Gastrocnemius medialis (tissue), 4 donors: ENCODE results near the gene ZNF892. TPM values are rescaled to one million over a fixed set of nuclear protein-coding genes. Genes with fewer than 3 reads are reported as not detected.
A peak's percentile ranks its signal among the peaks of the same experiment; 100 is the strongest.

ENCODE experiments used
- ATAC-seq, 2 donors: fragments of 150-250 bp; one replicate each; pipeline ENCODE4 v1.9.1; 2016
- DNase-seq, 2 donors: peaks; one replicate each; pipeline ENCODE4 v3.0.0-alpha.2; 2019
- H3K27ac ChIP-seq, 4 donors: fragments of 200-600 bp; sonication (generic); 1 replicate in 1 of 4; 2 replicates in 3 of 4; pipeline ENCODE4 v1.5.1; 2016 to 2018; ENCODE audit warnings: mild to moderate bottlenecking in 2 of 4, moderate library complexity in 1 of 4
- H3K27me3 ChIP-seq, 3 donors: fragments of 200-600 bp; sonication (generic) in 2 of 3; 1 replicate in 1 of 3; 2 replicates in 2 of 3; pipeline versions ENCODE4 v1.5.1 to v1.6.0; 2016 to 2019; ENCODE audit warnings: mild to moderate bottlenecking in 1 of 3, moderate library complexity in 1 of 3
- H3K36me3 ChIP-seq, 2 donors: fragments of 200-600 bp; sonication (generic) in 1 of 2; one replicate each; pipeline ENCODE4 v1.5.1; 2017 to 2018
- H3K4me1 ChIP-seq, 2 donors: fragments of 200-600 bp; sonication (generic) in 1 of 2; one replicate each; pipeline ENCODE4 v1.5.1; 2016 to 2017; ENCODE audit warnings: mild to moderate bottlenecking in 2 of 2
- H3K4me3 ChIP-seq, 4 donors: fragments of 200-600 bp; sonication (generic) in 3 of 4; 1 replicate in 1 of 4; 2 replicates in 3 of 4; pipeline ENCODE4 v1.5.1; 2016 to 2019; ENCODE audit warnings: mild to moderate bottlenecking in 2 of 4
- H3K9me3 ChIP-seq, 3 donors: fragments of 200-600 bp; sonication (generic) in 2 of 3; 1 replicate in 1 of 3; 2 replicates in 2 of 3; pipeline ENCODE4 v1.5.1; 2016 to 2019
- CTCF ChIP-seq, 5 experiments: fragments of 450-650 bp in 3 of 5; fragments of 200-600 bp in 2 of 5; sonication (generic) in 2 of 5; IDR thresholded peaks in 4 of 5; conservative IDR thresholded peaks in 1 of 5; 1 replicate in 4 of 5; 2 replicates in 1 of 5; pipeline ENCODE4 v1.5.1; 2016 to 2019; ENCODE audit warnings: antibody characterized with exemption in 5 of 5, mild to moderate bottlenecking in 3 of 5, moderate library complexity in 3 of 5
- POLR2A ChIP-seq, 2 donors: fragments of 450-650 bp; IDR thresholded peaks; one replicate each; pipeline ENCODE4 v1.6.1; 2017; ENCODE audit warnings: antibody characterized with exemption in 2 of 2, mild to moderate bottlenecking in 2 of 2, moderate library complexity in 2 of 2
- in situ Hi-C, 4 donors: fragments of 200-750 bp; cut with MboI; loops; one replicate each; pipeline versions ENCODE4 v1.15.0 to v1.8.0; 2017; ENCODE audit warnings: low sequenced_read_pairs in 4 of 4
- intact Hi-C: fragments of 100-400 bp; cut with DNase I; formaldehyde crosslinking; loops from one replicate; pipeline ENCODE4 v1.15.1; 2023; ENCODE audit warnings: low total_unique reads
- total RNA-seq, 4 donors: library from RNA; depleted of rRNA; stranded (reverse); fragments of >200 nt; gene quantifications; one replicate each; pipeline versions ENCODE4 v1.1.0 to v1.2.3, GENCODE V29; 2016

The ZNF892 gene
- total RNA-seq, 4 donors from 2014 or later = 1.5 to 4.5 (median 2.1) TPM

- ATAC-seq (no peak), DNase-seq (no peak)
- peaks cover 0 to 15% (median 0%) of the 10 kb centered on the region in 3 donors for H3K9me3 ChIP-seq
- in situ Hi-C loops = no loop called here
- H3K36me3 ChIP-seq = peaks cover 0 to 3% of the 10 kb centered on the region in 2 donors
- intact Hi-C loops = loop anchor here (2.0 kb wide), 1 partner anchor 83 kb away; no protein-coding TSS in a partner anchor
- no peaks in the 10 kb centered on the region for H3K27me3 ChIP-seq
- H3K4me3 ChIP-seq = no peak overlapping the region
- H3K27ac ChIP-seq = no peak overlapping the region
- no peak for TF ChIP-seq POLR2A (IDR thresholded peaks at IDR 0.05)
- peak in 1 of 5 experiments; percentile 16 for TF ChIP-seq CTCF (IDR thresholded peaks at IDR 0.05 in 4 of 5, conservative IDR thresholded peaks at IDR 0.05 in 1 of 5)
- H3K4me1 ChIP-seq = no peaks in the 10 kb centered on the region
Measured at GRCh38 chr2:95231723-95232122, 24.4 kb downstream of the ZNF892 start.

DNA sequence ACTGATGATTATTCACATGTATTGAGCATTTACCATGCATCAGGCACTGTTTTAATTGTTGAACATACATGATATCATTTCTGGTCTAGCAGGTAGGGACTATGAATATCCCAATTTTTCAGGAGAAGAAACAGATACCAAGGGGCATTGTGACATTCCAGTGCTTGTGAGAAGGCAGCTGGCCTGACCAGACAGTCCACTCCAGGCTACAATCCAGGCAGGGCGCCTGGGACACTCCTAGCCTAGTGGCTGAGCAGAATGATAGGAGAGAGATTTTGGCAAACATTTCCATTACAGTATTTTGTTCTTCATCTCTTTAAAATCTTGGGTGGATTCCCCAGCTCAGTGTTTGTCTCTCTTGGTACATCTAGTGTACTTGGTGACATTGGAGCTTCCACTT lies 24.9 kb downstream of the ZNF892 start:
- no peak for DNase-seq
- intact Hi-C loops = loop anchor here (2.0 kb wide), 1 partner anchor 83 kb away; no protein-coding TSS in a partner anchor
- Histone ChIP-seq H3K9me3 (peaks cover 0 to 15% (median 0%) of the 10 kb centered on the region in 3 donors), H3K4me1 (no peaks in the 10 kb centered on the region), H3K27me3 (no peaks in the 10 kb centered on the region), H3K36me3 (peaks cover 0 to 3% of the 10 kb centered on the region in 2 donors), H3K27ac (no peak overlapping the region), H3K4me3 (no peak overlapping the region)
- no peak for TF ChIP-seq POLR2A (IDR thresholded peaks at IDR 0.05)
- in situ Hi-C loops = no loop called here
- no peak for ATAC-seq

GRCh38 chr2:95234286-95234785 lies 27.0 kb downstream of the ZNF892 start:
- H3K27ac ChIP-seq = no peak overlapping the region
- peaks cover 0 to 12% (median 7%) of the 10 kb centered on the region in 3 donors for H3K9me3 ChIP-seq
- H3K27me3 ChIP-seq = no peaks in the 10 kb centered on the region
- intact Hi-C loops = no loop called here
- in situ Hi-C loops = no loop called here
- DNase-seq (no peak), ATAC-seq (no peak)
- TF ChIP-seq POLR2A (IDR thresholded peaks at IDR 0.05) = no peak
- TF ChIP-seq CTCF (IDR thresholded peaks at IDR 0.05 in 4 of 5, conservative IDR thresholded peaks at IDR 0.05 in 1 of 5) = no peak
- no peak overlapping the region for H3K4me3 ChIP-seq
- peaks cover 0 to 3% of the 10 kb centered on the region in 2 donors for H3K36me3 ChIP-seq
- H3K4me1 ChIP-seq = no peaks in the 10 kb centered on the region

GRCh38 chr2:95234816-95235215 lies 27.5 kb downstream of the ZNF892 start:
- TF ChIP-seq CTCF (IDR thresholded peaks at IDR 0.05 in 4 of 5, conservative IDR thresholded peaks at IDR 0.05 in 1 of 5) (no peak), POLR2A (IDR thresholded peaks at IDR 0.05) (no peak)
- Histone ChIP-seq H3K27ac (no peak overlapping the region), H3K4me1 (no peaks in the 10 kb centered on the region), H3K9me3 (peaks cover 0 to 12% (median 7%) of the 10 kb centered on the region in 3 donors), H3K27me3 (no peaks in the 10 kb centered on the region), H3K4me3 (no peak overlapping the region), H3K36me3 (no peaks in the 10 kb centered on the region)
- intact Hi-C loops = no loop called here
- no peak for ATAC-seq
- in situ Hi-C loops = no loop called here
- no peak for DNase-seq

DNA sequence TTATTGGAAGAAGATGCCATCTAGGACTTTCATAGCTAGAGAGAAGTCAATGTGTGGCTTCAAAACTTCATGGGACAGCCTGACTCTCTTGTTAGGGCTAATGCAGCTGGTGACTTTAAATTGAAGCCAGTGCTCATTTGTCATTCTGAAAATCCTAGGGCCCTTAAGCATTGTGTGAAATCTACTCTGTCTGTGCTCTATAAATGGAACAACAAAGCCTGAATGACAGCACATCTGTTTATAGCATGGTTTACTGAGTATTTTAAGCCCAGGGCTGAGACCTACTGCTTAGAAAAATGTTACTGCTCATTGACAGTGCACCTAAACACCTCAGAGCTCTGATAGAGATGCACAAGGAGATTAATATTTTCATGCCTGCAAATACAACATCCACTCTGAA lies 30.8 kb downstream of the ZNF892 start:
- Histone ChIP-seq H3K9me3 (peaks cover 0 to 16% (median 12%) of the 10 kb centered on the region in 3 donors), H3K4me1 (no peaks in the 10 kb centered on the region), H3K4me3 (no peak overlapping the region), H3K36me3 (no peaks in the 10 kb centered on the region), H3K27me3 (no peaks in the 10 kb centered on the region), H3K27ac (no peak overlapping the region)
- DNase-seq (no peak), ATAC-seq (no peak)
- intact Hi-C loops = no loop called here
- TF ChIP-seq POLR2A (IDR thresholded peaks at IDR 0.05) (no peak), CTCF (IDR thresholded peaks at IDR 0.05 in 4 of 5, conservative IDR thresholded peaks at IDR 0.05 in 1 of 5) (no peak)
- in situ Hi-C loops = no loop called here
